Fibroblast of skin of abdomen (primary cell): ENCODE results near the gene MYO3B. TPM values are rescaled to one million over a fixed set of nuclear protein-coding genes. Genes with fewer than 3 reads are reported as not detected.
A peak's percentile ranks its signal among the peaks of the same experiment; 100 is the strongest.

Experiments used
- DNase-seq: peaks from one replicate; pipeline ENCODE4 v3.0.0-alpha.2; 2013
- polyA plus RNA-seq, 2 experiments: library from polyadenylated mRNA; unstranded; fragments of 120-200 nt; gene quantifications; one replicate each; pipeline ENCODE4 v1.2.1, GENCODE V29; 2013; ENCODE audit not compliant: insufficient read length in 2 of 2

Gene MYO3B, protein sequence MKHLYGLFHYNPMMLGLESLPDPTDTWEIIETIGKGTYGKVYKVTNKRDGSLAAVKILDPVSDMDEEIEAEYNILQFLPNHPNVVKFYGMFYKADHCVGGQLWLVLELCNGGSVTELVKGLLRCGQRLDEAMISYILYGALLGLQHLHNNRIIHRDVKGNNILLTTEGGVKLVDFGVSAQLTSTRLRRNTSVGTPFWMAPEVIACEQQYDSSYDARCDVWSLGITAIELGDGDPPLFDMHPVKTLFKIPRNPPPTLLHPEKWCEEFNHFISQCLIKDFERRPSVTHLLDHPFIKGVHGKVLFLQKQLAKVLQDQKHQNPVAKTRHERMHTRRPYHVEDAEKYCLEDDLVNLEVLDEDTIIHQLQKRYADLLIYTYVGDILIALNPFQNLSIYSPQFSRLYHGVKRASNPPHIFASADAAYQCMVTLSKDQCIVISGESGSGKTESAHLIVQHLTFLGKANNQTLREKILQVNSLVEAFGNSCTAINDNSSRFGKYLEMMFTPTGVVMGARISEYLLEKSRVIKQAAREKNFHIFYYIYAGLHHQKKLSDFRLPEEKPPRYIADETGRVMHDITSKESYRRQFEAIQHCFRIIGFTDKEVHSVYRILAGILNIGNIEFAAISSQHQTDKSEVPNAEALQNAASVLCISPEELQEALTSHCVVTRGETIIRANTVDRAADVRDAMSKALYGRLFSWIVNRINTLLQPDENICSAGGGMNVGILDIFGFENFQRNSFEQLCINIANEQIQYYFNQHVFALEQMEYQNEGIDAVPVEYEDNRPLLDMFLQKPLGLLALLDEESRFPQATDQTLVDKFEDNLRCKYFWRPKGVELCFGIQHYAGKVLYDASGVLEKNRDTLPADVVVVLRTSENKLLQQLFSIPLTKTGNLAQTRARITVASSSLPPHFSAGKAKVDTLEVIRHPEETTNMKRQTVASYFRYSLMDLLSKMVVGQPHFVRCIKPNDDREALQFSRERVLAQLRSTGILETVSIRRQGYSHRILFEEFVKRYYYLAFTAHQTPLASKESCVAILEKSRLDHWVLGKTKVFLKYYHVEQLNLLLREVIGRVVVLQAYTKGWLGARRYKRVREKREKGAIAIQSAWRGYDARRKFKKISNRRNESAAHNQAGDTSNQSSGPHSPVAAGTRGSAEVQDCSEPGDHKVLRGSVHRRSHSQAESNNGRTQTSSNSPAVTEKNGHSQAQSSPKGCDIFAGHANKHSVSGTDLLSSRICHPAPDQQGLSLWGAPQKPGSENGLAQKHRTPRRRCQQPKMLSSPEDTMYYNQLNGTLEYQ (N-terminal part only)
- polyA plus RNA-seq (2013, experiment 1 of 2; ENCODE audit: insufficient read length), result 0.13 TPM
- 0.09 TPM for polyA plus RNA-seq (2013, experiment 2 of 2; ENCODE audit: insufficient read length)

DNA sequence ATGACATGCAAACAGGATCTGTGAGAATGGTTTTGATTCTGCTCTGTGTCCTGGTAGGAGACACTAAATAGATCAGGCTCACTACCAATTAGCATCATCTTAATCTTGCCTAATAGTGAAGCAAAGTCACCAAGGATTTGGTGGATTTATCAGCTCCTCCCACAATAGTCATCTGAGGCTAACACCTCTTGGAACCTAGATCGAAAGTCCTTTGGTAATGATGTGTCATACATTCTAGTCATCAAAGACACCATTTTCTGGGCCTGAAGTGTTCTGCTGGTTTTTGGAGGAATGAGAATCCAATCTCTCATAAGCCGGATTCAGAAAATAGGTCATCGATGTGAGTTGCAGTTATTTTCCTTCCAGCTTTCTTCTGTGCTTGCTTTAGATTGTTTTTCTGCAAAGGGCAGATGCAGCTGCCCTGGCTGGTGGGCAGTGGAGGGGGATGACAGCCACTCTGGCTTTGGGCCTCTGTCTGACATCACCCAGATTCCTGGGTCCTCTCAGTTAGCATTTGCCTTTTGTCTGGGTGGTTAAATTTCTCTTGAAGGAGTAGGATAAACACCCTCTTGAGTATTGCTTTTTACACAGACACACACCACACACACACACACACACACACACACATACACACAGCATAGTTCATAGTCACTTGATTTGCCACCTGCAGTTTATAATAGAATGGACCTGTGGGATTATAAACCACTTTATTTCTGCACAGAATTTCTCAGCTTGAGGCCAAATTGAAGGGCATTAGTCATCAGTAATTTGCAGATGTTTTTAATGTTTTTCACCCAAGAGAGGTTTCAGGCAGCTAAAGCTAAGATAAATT lies at the start of gene MYO3B:
TSS of gene MYO3B (plus strand) at position 198 of the 832 bp plus-strand sequence. CDS start at position 339, 141 bp downstream.
- peak; percentile 69 for DNase-seq

DNA sequence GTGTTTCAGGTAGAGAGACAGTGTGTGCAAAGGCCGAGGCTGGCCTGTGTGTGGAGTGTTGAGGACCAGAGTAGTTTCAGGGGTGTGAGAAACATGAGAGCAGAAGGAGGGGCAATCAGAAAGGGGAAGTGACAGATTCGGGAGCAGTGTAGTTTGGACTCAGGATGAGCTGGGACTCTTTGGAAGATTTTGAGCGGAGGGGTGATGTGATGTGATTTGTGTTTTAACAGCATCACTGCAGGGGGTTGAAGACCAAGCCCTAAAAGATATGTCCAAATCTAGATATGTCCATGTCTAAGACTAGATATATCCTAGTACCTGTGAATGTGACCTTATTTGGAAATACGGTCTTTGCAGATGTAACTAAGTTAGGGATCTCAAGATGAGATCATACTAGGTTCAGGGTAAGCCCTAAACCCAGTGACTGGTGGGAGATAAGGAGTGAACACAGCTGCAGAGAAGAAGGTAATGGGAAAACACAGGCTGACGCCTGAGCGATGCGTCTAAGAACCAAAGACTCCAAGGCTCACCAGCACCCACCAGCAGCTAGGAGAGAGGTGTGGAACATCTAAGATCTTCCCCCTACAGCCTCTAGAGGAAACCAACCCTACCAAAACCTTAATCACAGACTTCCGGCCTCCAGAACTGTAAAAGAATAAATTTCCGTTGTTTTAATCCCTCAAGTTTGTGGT lies 38.5 kb upstream of the MYO3B start:
- DNase-seq, result no peak

DNA sequence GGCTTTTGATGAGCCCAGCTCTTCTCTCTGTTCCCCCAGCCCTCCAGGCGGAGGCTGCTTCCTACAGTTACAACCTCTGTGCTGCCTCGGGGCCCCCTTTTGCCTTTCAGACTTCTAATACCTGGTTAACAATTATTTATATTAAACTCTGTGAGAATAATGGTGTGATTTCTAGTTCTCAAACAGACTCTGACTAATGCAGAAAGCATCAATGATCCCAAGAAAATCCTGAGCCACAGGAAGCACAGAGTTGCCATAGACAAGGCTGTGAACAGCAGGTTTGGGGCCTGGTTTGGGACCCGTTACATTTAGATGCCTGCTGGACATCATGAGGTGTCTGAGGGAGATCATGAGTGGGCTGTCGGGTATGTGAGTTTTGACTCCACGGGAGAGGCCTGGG lies 37.4 kb upstream of the MYO3B start:
- DNase-seq, result no peak

DNA sequence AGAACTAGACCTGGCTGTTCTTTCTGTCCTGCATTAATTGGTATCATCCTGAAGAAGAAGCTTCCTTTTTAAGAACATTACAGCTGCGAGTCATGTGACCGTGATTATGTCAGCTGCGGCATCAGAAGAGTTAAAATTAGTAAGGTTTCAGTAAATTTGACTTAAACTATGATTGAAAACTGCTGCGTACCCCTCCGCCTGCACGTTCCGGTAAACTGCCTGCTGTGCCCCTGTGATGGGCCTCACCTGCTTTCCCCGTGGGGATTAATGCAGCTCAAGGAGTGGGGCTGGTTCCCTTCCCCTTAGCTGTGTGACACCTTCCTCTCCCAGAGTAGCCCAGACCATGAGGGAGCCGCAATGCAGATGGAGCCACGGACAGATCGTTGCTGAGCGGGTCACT lies 36.1 kb upstream of the MYO3B start:
- DNase-seq, result no peak

DNA sequence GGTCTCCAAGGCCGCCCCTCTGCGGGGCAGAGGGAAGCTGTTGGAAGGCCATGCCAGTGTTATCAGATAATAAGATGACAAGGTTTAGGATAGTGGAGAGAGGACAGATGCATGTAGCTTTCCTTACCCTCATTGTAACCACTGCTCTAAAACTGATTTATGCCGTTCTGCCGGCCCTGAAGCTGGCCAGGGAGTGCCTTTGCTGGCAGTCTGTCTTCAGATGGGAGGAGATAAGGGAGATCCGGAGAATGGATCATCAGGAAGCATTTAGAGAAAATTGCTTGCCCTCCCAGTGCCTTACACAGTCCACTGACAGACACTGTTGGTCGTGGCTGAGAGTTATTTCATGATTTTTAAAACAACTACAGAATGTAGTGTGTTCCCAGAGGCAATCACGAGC lies 35.4 kb upstream of the MYO3B start:
- DNase-seq, result no peak

DNA sequence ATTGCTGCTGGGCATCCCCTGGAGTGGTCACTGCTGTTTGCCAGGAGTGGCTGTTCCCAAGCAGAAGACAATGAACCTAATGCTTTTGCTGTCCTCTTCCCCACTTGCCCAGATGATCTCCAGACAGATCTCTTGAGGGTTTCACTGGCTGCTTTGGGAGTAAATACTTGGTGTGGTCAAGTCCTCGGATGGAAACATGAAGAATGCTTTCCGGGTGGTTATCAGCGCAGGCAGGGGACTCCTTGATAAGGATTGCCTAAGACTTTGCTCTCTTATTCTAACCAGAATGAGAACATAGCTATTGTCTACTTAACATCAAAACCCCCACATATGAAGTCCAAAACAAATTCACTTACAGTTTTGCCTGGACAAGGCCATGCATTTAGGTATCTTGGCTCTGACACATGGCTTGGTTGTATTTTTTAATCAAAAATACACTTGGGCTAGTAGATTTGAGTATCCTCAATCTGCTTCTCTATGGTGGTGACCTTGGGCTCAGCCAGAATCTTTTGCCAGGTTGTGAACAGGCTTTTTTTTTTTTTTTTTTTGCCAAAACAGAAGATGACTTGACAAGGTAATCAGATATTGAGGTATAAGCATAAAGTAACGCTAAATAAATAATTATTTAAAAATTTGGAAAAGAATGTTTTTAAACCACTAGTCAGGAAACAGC lies 34.8 kb upstream of the MYO3B start:
- DNase-seq, result no peak

DNA sequence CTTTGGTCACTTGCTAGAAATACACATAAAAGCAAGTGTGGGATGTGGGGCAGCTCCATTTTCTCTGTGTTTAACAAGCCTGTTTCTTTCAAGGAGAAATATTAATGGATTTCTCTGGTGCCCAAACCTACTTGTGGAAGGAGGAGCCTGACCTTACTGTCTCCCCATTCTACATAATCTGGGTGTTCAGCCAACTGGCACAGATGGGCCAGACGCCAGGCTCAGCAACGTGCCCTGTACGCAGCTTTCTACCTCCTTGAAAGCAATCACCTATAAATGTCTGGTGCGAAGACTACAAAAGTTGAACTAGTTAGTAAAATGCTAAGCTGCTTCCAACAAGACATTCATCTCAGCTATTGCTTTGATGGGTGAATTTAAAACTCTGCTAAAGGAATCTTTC lies 33.2 kb upstream of the MYO3B start:
- no peak for DNase-seq

DNA sequence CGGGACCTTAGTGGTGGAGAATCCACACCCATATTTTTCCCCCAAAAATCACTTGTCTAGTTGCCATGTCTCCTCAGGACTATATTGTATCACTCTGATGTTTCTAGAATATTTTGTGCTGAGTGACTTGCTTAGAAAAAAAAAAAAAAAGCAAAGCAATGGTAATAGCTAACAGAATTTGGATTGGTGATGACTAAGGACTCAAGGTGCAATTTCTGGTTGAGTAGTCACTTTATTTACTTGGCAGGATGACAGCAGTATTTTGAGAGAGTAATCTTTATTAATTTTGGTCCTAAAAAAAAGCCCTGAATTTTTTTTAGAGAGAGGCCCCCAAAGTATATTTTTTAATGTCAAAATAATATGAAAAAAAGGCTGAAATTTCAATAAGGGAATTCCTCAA lies 32.8 kb upstream of the MYO3B start:
- no peak for DNase-seq

DNA sequence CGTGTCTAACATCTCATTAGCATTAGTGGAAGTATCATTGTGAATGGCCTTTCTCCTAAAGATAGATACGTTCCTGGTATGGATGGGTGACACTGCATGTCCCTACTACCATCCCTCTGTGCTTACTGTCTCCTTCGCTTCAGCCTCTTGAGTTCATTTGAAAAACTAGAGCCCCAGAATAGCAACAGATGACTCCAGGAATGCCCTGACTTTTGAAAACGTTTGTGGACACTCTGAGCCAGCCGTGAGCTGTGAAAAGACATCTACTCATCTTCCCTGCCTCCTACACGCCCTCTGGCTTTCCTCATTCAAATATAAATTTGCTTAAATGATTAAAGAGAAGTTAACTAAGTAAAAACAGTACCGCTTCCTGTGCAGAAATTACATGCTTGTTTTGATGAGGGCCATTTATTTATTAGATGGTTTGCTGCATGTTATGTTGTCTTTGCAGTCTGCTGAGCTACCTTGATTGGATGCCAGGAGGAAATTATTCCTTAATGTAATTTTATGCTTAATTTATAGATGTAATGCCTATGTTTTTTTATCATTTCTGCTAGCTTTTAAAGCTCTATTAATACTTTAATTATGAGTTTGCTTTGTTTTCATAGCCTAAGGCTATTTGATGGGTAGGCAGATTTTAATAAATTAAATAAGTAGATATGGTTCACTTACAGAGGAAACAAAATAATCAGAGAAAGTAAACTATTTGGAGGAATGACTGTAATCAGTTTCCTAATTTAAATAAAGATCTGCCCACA lies 32.1 kb upstream of the MYO3B start:
- no peak for DNase-seq

DNA sequence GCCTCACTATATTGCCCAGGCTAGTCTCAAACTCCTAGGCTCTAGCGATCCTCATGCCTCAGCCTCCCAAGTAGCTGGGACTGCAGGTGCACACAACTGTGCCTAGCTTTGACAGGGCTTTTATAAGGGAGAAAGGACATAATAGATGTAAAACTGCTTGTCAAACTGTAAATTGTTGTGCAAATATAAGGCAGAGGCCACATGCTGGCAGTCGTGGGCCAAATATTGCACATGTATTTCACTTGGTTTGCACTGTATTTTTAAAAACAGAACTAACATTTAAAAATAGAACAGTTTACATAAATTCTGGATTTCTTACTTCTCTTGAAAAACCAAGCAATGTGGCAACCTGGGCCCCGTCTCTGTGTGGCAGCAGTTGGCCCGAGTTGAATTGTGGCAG lies 31.2 kb upstream of the MYO3B start:
- DNase-seq, result no peak

DNA sequence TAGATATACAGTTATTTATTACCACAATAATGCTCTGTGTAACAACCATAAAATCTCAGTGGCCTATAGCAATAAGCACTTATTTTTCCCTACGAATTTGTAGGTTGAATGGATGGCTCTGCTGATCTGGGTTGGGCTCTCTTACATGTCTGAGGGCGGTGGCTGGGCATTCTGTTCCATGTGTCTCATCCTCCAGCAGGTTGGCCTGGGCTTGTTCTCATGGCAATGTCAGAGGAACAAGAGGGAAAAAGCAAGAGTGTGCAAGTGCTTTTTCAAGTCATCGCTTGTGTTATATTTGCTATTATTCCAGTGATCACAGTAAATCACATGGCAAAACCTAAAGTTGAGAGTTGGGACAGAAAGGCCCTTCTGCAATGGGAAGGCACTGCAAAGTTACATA lies 30.4 kb upstream of the MYO3B start:
- no peak for DNase-seq

DNA sequence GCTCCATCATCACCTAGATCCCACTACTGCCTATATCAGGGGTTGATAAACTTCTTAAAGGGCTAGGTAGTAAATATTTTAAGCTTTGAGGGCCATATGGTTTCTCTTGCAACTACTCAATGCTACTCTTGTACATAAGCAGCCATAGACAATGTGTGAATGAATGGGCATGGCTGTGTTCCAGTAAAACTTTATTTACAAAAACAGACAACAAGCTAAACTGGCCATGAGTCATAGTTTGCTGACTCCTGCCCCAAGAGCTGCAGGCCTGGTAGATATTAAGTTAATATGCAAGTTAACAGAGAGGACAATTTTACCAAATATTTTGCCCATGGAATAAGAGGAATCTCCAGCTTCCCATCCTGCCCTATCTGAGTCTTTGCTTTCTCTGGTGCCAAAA lies 29.8 kb upstream of the MYO3B start:
- no peak for DNase-seq

DNA sequence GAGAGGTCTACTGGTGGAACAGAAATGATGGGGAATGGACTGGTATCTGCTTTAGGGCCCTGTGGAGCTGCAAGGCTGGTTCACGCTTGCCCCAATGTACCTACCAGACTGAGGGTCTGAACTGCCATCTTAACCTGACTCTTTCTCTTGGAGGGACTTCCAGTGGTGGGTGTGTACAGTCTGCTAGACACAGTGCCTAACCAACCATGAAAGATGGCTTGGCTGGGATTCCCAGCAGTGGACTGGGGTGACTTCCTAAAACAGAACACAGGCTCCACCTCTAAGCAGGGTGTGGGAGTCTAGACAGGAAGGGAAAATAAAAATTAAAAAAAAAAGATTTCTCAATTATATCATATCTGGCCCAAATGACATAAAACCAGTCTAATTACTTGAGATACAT lies 25.5 kb upstream of the MYO3B start:
- no peak for DNase-seq

DNA sequence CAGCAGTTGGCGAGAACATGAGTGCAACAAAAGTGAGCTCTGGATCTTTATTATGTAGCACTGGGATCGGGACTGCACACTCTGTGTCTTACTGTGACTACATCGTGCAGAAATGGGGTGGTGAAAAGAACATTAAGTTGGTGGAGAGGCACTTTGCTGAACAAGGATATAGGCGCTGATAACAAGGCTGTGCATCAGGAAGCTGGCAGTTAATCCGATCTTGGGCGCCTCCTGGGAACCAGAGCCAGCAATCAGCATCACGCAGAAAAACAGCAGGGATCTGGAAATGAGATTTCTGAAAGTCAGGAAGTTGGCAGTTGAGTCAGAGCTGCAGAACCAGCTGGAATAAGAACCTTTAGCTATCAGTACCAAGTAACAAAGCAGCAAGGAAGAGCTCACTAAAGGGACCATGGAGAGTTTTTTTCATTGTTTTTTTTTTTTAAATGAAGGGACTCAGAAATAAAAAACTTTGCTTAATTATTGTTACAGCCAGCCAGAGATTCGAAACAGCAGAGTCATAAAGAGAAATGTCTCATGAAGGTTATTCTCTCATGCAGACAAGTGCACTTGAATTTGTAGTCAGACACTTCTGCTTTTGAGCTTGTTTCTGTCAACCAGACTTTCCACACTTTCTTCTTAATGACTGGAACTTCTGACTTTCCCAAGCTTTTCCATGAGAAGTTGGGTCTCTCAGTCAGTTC lies 22.8 kb upstream of the MYO3B start:
- DNase-seq, result peak; percentile 30

DNA sequence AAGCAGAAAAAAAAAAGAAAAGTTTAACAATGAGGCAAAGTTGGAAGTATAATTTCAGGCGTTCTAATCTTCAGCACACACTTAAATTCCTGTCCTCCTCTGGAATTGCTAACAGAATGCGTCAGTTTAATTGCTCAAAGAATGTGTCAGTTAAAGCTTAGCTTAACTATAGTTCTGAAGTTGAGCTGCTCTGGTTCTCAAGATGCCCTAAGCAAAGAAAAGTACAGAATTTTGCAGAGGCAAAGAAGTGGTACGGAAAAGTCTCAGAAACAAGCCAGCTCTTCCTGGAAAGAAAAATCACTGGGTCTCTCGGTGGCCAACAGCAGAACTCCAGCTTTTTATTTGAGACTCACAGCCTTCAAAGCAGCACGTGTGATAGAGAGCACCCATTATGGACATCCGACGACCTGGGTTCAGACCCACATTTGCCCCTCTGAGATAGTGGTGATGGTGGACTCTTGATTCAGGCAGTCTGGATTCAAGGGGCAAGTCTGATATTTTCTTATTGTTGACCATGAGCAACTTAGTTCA lies 22.2 kb upstream of the MYO3B start:
- peak; percentile 35 for DNase-seq

DNA sequence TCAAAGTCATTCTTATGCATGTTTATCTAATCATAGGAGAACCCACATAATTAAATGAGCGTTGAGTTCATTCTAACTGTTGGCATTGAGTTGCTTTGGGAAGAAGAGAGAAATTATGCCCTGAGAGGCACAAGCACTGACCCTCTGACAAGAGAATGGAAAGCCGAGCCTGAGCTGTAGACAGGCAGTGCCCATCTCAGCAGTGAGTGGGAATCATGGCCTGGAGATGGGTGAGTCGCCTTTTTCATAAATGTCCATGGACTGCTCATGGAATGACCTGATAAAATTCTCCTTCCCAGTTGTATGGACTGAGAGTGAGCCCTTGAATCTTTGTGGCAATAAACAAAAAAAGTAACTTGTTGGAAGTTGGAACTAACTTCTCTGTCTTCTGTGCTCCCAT lies 21.4 kb upstream of the MYO3B start:
- DNase-seq, result no peak

DNA sequence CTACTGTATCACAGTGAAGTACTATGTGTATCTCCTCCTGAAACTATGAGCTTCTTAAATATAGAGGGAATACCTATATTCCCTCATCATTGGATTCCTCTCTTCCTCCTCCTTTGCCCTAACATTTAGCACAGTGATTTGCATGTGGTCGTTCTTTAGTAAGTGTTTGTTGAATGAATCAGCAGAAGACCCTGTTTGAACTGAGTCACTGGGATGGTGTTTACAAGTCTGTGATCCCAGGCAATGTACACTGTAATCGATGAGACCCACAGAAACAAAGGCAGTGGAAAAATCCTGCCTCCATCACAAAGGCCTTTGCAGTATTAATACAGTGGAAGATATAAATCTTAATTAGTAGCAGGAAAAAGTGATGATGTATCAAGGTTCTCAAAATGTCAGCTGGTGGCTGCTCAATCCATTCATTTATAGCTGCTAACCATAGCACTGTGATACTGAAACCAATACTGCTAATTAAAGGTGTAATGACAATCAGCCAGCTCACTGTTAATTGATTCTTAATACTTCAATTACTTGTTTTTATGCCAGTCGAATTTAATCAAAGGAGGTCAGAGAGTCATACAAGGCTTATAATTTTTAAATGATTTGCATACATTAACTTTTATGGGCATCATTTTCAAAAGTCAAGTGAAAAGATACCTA lies 20.8 kb upstream of the MYO3B start:
- DNase-seq, result peak; percentile 72

DNA sequence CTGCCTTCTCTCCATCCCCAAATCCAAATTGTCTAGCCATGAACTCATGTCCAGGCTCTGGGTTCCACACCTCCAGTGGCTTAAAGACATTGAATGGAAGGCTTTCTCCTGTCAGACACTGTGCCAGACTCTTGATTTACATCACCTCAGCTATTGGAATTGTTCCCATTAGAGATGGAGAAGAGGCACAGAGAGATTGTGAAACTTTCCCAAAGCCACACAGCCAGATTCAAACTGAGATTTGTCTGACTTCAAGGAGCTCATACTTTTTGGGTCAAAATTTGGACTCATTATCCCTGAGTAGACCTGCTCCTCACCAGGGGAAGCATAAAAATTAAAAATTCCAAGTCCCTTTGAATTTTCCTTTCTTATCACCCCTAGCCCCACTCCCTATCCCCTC lies 18.9 kb upstream of the MYO3B start:
- DNase-seq, result no peak
